GM23338 (cell line): ENCODE data around the gene EP300. TPM values are rescaled to one million over a fixed set of nuclear protein-coding genes. Genes with fewer than 3 reads are reported as not detected.

ENCODE experiments used
- ATAC-seq: fragments of 200-7000 bp; cut with Tn5 transposase; 3 replicates; pipeline ENCODE4 v1.9.1; 2020
- DNase-seq: peaks from one replicate; pipeline ENCODE4 v3.0.0-alpha.2; 2015; ENCODE audit warnings: low spot score
- H2AFZ ChIP-seq: fragments of 200-600 bp; sonication (generic); 2 replicates; pipeline ENCODE4 v1.8.0; 2016; ENCODE audit warnings: antibody characterized with exemption, mild to moderate bottlenecking, moderate library complexity
- H3F3A ChIP-seq: fragments of 200-600 bp; sonication (generic); replicated peaks from 2 replicates; pipeline ENCODE4 v1.8.0; 2017; ENCODE audit warnings: antibody characterized with exemption, mixed run types, low read depth
- H3K27ac ChIP-seq: fragments of 200-600 bp; sonication (generic); 2 replicates; pipeline ENCODE4 v1.6.1; 2016; ENCODE audit warnings: low read depth
- H3K27me3 ChIP-seq: fragments of 200-600 bp; sonication (generic); 2 replicates; pipeline ENCODE4 v1.8.0; 2016; ENCODE audit warnings: mild to moderate bottlenecking, mixed run types, moderate library complexity; ENCODE audit not compliant: insufficient read depth
- H3K36me3 ChIP-seq: fragments of 200-600 bp; sonication (generic); 2 replicates; pipeline ENCODE4 v1.8.0; 2016; ENCODE audit warnings: mild to moderate bottlenecking; ENCODE audit not compliant: insufficient read depth
- H3K4me1 ChIP-seq: fragments of 200-600 bp; sonication (generic); 2 replicates; pipeline ENCODE4 v1.8.0; 2016; ENCODE audit warnings: mild to moderate bottlenecking, moderate library complexity; ENCODE audit not compliant: insufficient read depth
- H3K4me2 ChIP-seq: fragments of 200-600 bp; sonication (generic); 2 replicates; pipeline ENCODE4 v1.7.1; 2017; ENCODE audit warnings: mixed run types
- H3K4me3 ChIP-seq: fragments of 200-600 bp; sonication (generic); 2 replicates; pipeline ENCODE4 v1.6.1; 2016; ENCODE audit warnings: mixed run types
- H3K79me2 ChIP-seq: fragments of 200-600 bp; sonication (generic); replicated peaks from 2 replicates; pipeline ENCODE4 v1.8.0; 2017; ENCODE audit warnings: mild to moderate bottlenecking; ENCODE audit not compliant: insufficient read depth
- H3K9me2 ChIP-seq: fragments of 200-600 bp; sonication (generic); 2 replicates; pipeline ENCODE4 v1.8.0; 2017; ENCODE audit not compliant: insufficient read depth
- H4K20me1 ChIP-seq: fragments of 200-600 bp; sonication (generic); replicated peaks from 2 replicates; pipeline ENCODE4 v1.8.0; 2017; ENCODE audit warnings: mild to moderate bottlenecking; ENCODE audit not compliant: insufficient read depth
- H3K27ac Mint-ChIP-seq: 2 replicates; pipeline ENCODE4 v1.8.0; 2020; ENCODE audit warnings: inconsistent platforms, mild to moderate bottlenecking, moderate library complexity, mixed read lengths
- H3K27me3 Mint-ChIP-seq: 3 replicates; pipeline ENCODE4 v1.8.0; 2022; ENCODE audit warnings: low read depth, mild to moderate bottlenecking, moderate library complexity, mixed read lengths, inconsistent platforms; ENCODE audit not compliant: insufficient read depth, poor library complexity
- H3K36me3 Mint-ChIP-seq: 3 replicates; pipeline ENCODE4 v1.8.0; 2021; ENCODE audit warnings: low read depth, mild to moderate bottlenecking, inconsistent platforms, moderate library complexity, mixed read lengths
- H3K4me1 Mint-ChIP-seq: 3 replicates; pipeline ENCODE4 v1.8.0; 2020; ENCODE audit warnings: mild to moderate bottlenecking, inconsistent platforms, mixed read lengths
- H3K4me3 Mint-ChIP-seq: 3 replicates; pipeline ENCODE4 v1.8.0; 2021; ENCODE audit warnings: moderate library complexity, mild to moderate bottlenecking, inconsistent platforms, mixed read lengths
- H3K9me3 Mint-ChIP-seq: 3 replicates; pipeline ENCODE4 v1.8.0; 2020; ENCODE audit warnings: moderate library complexity, mild to moderate bottlenecking, inconsistent platforms, mixed read lengths
- CREB1 ChIP-seq: fragments of 250-450 bp; sonication (Bioruptor Pico); IDR thresholded peaks from 2 replicates; pipeline ENCODE4 v1.5.0; 2020; ENCODE audit warnings: low read depth, mild to moderate bottlenecking, moderate library complexity
- EZH2 ChIP-seq: fragments of 200-600 bp; sonication (generic); IDR thresholded peaks from one replicate; pipeline ENCODE4 v1.8.0; 2017; ENCODE audit warnings: antibody characterized with exemption, mild to moderate bottlenecking, low read depth; ENCODE audit not compliant: unreplicated experiment
- EZH2phosphoT487 ChIP-seq: fragments of 200-600 bp; sonication (generic); IDR thresholded peaks from one replicate; pipeline ENCODE4 v1.8.1; 2018; ENCODE audit warnings: antibody characterized with exemption; ENCODE audit not compliant: unreplicated experiment
- JUNB ChIP-seq: IDR thresholded peaks from one replicate; pipeline ENCODE4 v1.6.1; 2016; ENCODE audit warnings: antibody characterized with exemption; ENCODE audit not compliant: unreplicated experiment
- NANOG ChIP-seq: IDR thresholded peaks from 2 replicates; pipeline ENCODE4 v1.6.1; 2016; ENCODE audit warnings: antibody characterized with exemption, borderline replicate concordance
- POLR2AphosphoS5 ChIP-seq: IDR thresholded peaks from 2 replicates; pipeline ENCODE4 v1.6.1; 2016; ENCODE audit warnings: antibody characterized with exemption, low read depth
- REST ChIP-seq: IDR thresholded peaks from one replicate; pipeline ENCODE4 v1.6.1; 2018; ENCODE audit warnings: antibody characterized with exemption; ENCODE audit not compliant: unreplicated experiment
- STAT1 ChIP-seq: IDR thresholded peaks from one replicate; pipeline ENCODE4 v1.6.1; 2016; ENCODE audit warnings: antibody characterized with exemption; ENCODE audit not compliant: unreplicated experiment
- ZNF114 ChIP-seq: fragments of 250-450 bp; sonication (Bioruptor Pico); IDR thresholded peaks from 2 replicates; pipeline ENCODE4 v1.5.0; 2020; ENCODE audit warnings: mild to moderate bottlenecking, moderate library complexity
- ZNF331 ChIP-seq: fragments of 250-450 bp; sonication (Bioruptor Pico); IDR thresholded peaks from 2 replicates; pipeline ENCODE4 v1.5.0; 2020; ENCODE audit warnings: low read depth, mild to moderate bottlenecking, moderate library complexity
- polyA plus RNA-seq: library from polyadenylated mRNA; unstranded; fragments of >200 nt; fragmentation: Nextera tagmentation; extraction: Ambion mirVana; gene quantifications from 2 replicates; pipeline ENCODE4 v1.2.1, GENCODE V29; 2016
- total RNA-seq: library from RNA; depleted of rRNA; stranded (reverse); fragments of >200 nt; shearing (Covaris generic); gene quantifications from 2 replicates; pipeline ENCODE4 v1.2.3, GENCODE V29; 2014
- TF ChIP-seq, protein P1 (sequence below): IDR thresholded peaks from 2 replicates; pipeline ENCODE4 v1.6.1; 2016; ENCODE audit warnings: antibody characterized with exemption

The EP300 gene
- total and polyA plus RNA-seq, 2 experiments from 2014 or later: 40.7 to 129 TPM

DNA sequence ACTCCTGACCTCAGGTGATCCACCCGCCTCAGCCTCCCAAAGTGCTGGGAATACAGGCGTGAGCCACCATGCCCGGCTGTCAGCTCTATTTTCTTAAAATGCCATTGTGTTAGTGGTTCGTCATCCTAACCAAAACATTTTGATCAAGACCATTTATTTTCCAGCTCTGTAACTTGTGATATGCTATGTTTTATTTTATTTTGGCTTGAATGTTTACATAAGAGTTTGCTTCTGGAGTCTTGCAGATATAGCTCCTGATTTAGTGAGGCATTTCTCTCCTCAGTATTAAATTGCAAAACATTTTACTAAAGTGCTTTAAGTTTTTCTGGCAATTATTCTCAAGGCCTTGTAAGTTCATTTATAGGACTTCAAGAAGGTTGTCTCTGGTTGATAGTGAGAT, 4.4 kb downstream of the EP300 start:
- Mint-ChIP-seq H3K27ac (no peak overlapping the region), H3K4me1 (peaks cover 32% of the 10 kb centered on the region; the same call in 2 of the 3 replicates)

DNA sequence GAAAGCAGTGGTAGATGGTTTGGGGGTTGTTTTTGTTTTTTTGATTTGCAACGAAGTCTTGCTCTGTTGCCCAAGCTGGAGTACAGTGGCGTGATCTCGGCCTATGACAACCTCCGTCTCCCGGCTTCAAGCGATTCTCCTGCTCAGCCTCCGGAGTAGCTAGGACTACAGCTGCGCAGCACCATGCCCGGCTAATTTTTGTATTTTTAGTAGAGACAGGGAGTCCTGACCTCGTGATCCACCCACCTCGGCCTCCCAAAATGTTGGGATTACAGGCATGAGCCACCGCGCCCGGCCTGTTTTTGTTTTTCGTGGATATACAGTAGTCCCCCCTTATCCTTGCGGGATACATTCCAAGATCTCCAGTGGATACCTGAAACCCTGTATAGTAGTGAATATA, 6.6 kb downstream of the EP300 start:
- H3K79me2 ChIP-seq: peaks cover 100% of the 10 kb centered on the region
- no peak for ATAC-seq
- H3K4me1 Mint-ChIP-seq: peaks cover 37% of the 10 kb centered on the region
- no peak overlapping the region for H3K27ac Mint-ChIP-seq
- no peak overlapping the region; the same call in 2 of the 3 replicates for H3K4me3 Mint-ChIP-seq
- peaks cover 23% of the 10 kb centered on the region for H3K4me1 ChIP-seq
- H3F3A ChIP-seq: no peaks in the 10 kb centered on the region
- no peak overlapping the region for H2AFZ ChIP-seq
- TF ChIP-seq STAT1 (no peak), JUNB (no peak), CREB1 (CRISPR knock-in tag) (no peak), NANOG (no peak)
- TF ChIP-seq, protein P1, sequence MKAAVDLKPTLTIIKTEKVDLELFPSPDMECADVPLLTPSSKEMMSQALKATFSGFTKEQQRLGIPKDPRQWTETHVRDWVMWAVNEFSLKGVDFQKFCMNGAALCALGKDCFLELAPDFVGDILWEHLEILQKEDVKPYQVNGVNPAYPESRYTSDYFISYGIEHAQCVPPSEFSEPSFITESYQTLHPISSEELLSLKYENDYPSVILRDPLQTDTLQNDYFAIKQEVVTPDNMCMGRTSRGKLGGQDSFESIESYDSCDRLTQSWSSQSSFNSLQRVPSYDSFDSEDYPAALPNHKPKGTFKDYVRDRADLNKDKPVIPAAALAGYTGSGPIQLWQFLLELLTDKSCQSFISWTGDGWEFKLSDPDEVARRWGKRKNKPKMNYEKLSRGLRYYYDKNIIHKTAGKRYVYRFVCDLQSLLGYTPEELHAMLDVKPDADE: no peak
- H3K9me3 Mint-ChIP-seq: no peaks in the 10 kb centered on the region
- H3K9me2 ChIP-seq: no peaks in the 10 kb centered on the region
- H3K27me3 Mint-ChIP-seq: no peaks in the 10 kb centered on the region
- no peak for DNase-seq
- H4K20me1 ChIP-seq: peaks cover 93% of the 10 kb centered on the region
- peaks cover 32% of the 10 kb centered on the region for H3K36me3 Mint-ChIP-seq
- no peaks in the 10 kb centered on the region for H3K27me3 ChIP-seq
- H3K36me3 ChIP-seq: no peaks in the 10 kb centered on the region; the same call in 1 of the 2 replicates
- no peak overlapping the region; the same call in 1 of the 2 replicates for H3K4me2 ChIP-seq
- no peak overlapping the region for H3K4me3 ChIP-seq
- H3K27ac ChIP-seq: no peak overlapping the region

More for the DNA sequence above, 4.4 kb downstream of the EP300 start:
- no peaks in the 10 kb centered on the region; the same call in 1 of the 2 replicates for H3K36me3 ChIP-seq
- peaks cover 96% of the 10 kb centered on the region for H3K79me2 ChIP-seq
- H3K4me2 ChIP-seq: peak overlapping the region; percentile 14; the same call in 1 of the 2 replicates
- ATAC-seq (no peak), DNase-seq (no peak)
- Mint-ChIP-seq H3K36me3 (peaks cover 36% of the 10 kb centered on the region), H3K9me3 (no peaks in the 10 kb centered on the region; the same call in 1 of the 3 replicates), H3K27me3 (no peaks in the 10 kb centered on the region), H3K4me3 (peak overlapping the region; percentile 95; the same call in 1 of the 3 replicates)
- H3F3A ChIP-seq: no peaks in the 10 kb centered on the region
- H3K27me3 ChIP-seq: no peaks in the 10 kb centered on the region
- no peak for TF ChIP-seq STAT1
- no peak overlapping the region for H2AFZ ChIP-seq
- peak overlapping the region; percentile 16 for H3K4me3 ChIP-seq
- H3K4me1 ChIP-seq: peaks cover 27% of the 10 kb centered on the region
- peaks cover 82% of the 10 kb centered on the region for H4K20me1 ChIP-seq
- no peaks in the 10 kb centered on the region for H3K9me2 ChIP-seq
- no peak overlapping the region for H3K27ac ChIP-seq

- H3K27ac Mint-ChIP-seq: no peak overlapping the region; the same call in 1 of the 2 replicates
- H3K27me3 ChIP-seq: no peaks in the 10 kb centered on the region
- peaks cover 100% of the 10 kb centered on the region for H3K79me2 ChIP-seq
- no peaks in the 10 kb centered on the region for H3K9me2 ChIP-seq
- H3K4me1 ChIP-seq: no peaks in the 10 kb centered on the region; the same call in 1 of the 2 replicates
- no peaks in the 10 kb centered on the region; the same call in none of the 2 replicates for H3K36me3 ChIP-seq
- H3K4me3 Mint-ChIP-seq: no peak overlapping the region
- peaks cover 72% of the 10 kb centered on the region for H4K20me1 ChIP-seq
- H3K27ac ChIP-seq: peak overlapping the region; percentile 85
- no peak for ATAC-seq
- H2AFZ ChIP-seq: no peak overlapping the region
- peaks cover 8% of the 10 kb centered on the region; the same call in 1 of the 2 replicates for H3F3A ChIP-seq
- no peak overlapping the region for H3K4me2 ChIP-seq
- no peak overlapping the region for H3K4me3 ChIP-seq
- H3K27me3 Mint-ChIP-seq: no peaks in the 10 kb centered on the region
- no peak for DNase-seq
- H3K36me3 Mint-ChIP-seq: peaks cover 27% of the 10 kb centered on the region; the same call in 2 of the 3 replicates
- H3K9me3 Mint-ChIP-seq: no peaks in the 10 kb centered on the region
- peaks cover 9% of the 10 kb centered on the region for H3K4me1 Mint-ChIP-seq
- TF ChIP-seq REST: no peak
- no peak for TF ChIP-seq ZNF331 (CRISPR knock-in tag)
- TF ChIP-seq STAT1: no peak
- no peak for TF ChIP-seq CREB1 (CRISPR knock-in tag)
- TF ChIP-seq JUNB: no peak
- no peak for TF ChIP-seq EZH2
- TF ChIP-seq POLR2AphosphoS5: no peak
- TF ChIP-seq NANOG: no peak
- TF ChIP-seq ZNF114 (CRISPR knock-in tag): no peak
- no peak for TF ChIP-seq EZH2phosphoT487
Observed at GRCh38 chr22:41106122-41106968, 14.0 kb downstream of the EP300 start.
